ENCODE results near the gene POLR3E. TPM values are rescaled to one million over a fixed set of nuclear protein-coding genes. Genes with fewer than 3 reads are reported as not detected.

The POLR3E gene
- total RNA-seq, 1 experiment from 2014 or later, result 65.0 TPM

- Histone ChIP-seq H4K20me1 (ENCODE audit: insufficient read depth) (no peaks in the 10 kb centered on the region), H3K4me3 (replicated peaks in 1 of 2; ENCODE audit: low read depth in 1 of 2, low read length in 2 of 2) (no peak overlapping the region), H3K27me3 (ENCODE audit: insufficient read depth, low read length) (no peaks in the 10 kb centered on the region), H3K9ac (ENCODE audit: low read length) (no peak overlapping the region), H3K4me1 (ENCODE audit: control insufficient read depth in 1 of 2, insufficient read depth in 2 of 2, low read length in 2 of 2) (no peaks in the 10 kb centered on the region), H3K27ac (ENCODE audit: low read depth, low read length) (no peak overlapping the region), H2AFZ (ENCODE audit: low read depth, low read length, poor library complexity, severe bottlenecking) (no peak overlapping the region), H3K9me2 (ENCODE audit: insufficient read depth) (no peaks in the 10 kb centered on the region), H3K79me2 (ENCODE audit: insufficient read depth, low read length) (peaks cover 11% of the 10 kb centered on the region; the same call in 1 of the 2 replicates), H3K9me3 (ENCODE audit: control insufficient read depth in 1 of 2, insufficient read depth in 1 of 2, low read depth in 1 of 2, low read length in 2 of 2) (no peaks in the 10 kb centered on the region), H3K4me2 (ENCODE audit: low read length) (no peak overlapping the region), H3K36me3 (ENCODE audit: control insufficient read depth in 1 of 2, insufficient read depth in 2 of 2, low read length in 2 of 2) (peaks cover 27 to 32% of the 10 kb centered on the region in 2 experiments)
- ATAC-seq (no peak), DNase-seq (ENCODE audit: low read depth, low spot score) (no peak)
- POLR2A ChIA-PET, result no interaction called here
- CTCF ChIA-PET, result no interaction called here
- intact Hi-C loops (cut with micrococcal nuclease), result loop anchor here (5.0 to 10.0 kb wide), 4 partner anchors 63 to 1017 kb away; no protein-coding TSS in a partner anchor
- TF ChIP-seq JUND (IDR thresholded peaks at IDR 0.05) (no peak), ZBTB33 (IDR thresholded peaks at IDR 0.05; ENCODE audit: extremely low read depth, insufficient replicate concordance, low read length) (no peak), CEBPB (IDR thresholded peaks at IDR 0.05; ENCODE audit: low read depth) (no peak), POLR2A (IDR thresholded peaks at IDR 0.05; ENCODE audit: borderline replicate concordance, extremely low read depth, insufficient read depth, insufficient read length) (no peak), SIN3A (IDR thresholded peaks at IDR 0.05; ENCODE audit: low read depth) (no peak), RAD21 (IDR thresholded peaks at IDR 0.05; ENCODE audit: low read depth) (no peak), SP1 (IDR thresholded peaks at IDR 0.05; ENCODE audit: low read depth) (no peak), FOSL1 (IDR thresholded peaks at IDR 0.05; ENCODE audit: low read depth) (no peak), CBX3 (IDR thresholded peaks at IDR 0.05; ENCODE audit: low read depth) (no peak)
- TF ChIP-seq, protein P1, sequence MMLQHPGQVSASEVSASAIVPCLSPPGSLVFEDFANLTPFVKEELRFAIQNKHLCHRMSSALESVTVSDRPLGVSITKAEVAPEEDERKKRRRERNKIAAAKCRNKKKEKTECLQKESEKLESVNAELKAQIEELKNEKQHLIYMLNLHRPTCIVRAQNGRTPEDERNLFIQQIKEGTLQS (IDR thresholded peaks at IDR 0.05), result no peak
- TF ChIP-seq, protein P2, sequence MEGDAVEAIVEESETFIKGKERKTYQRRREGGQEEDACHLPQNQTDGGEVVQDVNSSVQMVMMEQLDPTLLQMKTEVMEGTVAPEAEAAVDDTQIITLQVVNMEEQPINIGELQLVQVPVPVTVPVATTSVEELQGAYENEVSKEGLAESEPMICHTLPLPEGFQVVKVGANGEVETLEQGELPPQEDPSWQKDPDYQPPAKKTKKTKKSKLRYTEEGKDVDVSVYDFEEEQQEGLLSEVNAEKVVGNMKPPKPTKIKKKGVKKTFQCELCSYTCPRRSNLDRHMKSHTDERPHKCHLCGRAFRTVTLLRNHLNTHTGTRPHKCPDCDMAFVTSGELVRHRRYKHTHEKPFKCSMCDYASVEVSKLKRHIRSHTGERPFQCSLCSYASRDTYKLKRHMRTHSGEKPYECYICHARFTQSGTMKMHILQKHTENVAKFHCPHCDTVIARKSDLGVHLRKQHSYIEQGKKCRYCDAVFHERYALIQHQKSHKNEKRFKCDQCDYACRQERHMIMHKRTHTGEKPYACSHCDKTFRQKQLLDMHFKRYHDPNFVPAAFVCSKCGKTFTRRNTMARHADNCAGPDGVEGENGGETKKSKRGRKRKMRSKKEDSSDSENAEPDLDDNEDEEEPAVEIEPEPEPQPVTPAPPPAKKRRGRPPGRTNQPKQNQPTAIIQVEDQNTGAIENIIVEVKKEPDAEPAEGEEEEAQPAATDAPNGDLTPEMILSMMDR (IDR thresholded peaks at IDR 0.05 in 2 of 3, conservative IDR thresholded peaks at IDR 0.05 in 1 of 3; ENCODE audit: borderline replicate concordance in 1 of 3, insufficient read depth in 1 of 3, low read depth in 2 of 3, low read length in 2 of 3), result no peak
- TF ChIP-seq, protein P3, sequence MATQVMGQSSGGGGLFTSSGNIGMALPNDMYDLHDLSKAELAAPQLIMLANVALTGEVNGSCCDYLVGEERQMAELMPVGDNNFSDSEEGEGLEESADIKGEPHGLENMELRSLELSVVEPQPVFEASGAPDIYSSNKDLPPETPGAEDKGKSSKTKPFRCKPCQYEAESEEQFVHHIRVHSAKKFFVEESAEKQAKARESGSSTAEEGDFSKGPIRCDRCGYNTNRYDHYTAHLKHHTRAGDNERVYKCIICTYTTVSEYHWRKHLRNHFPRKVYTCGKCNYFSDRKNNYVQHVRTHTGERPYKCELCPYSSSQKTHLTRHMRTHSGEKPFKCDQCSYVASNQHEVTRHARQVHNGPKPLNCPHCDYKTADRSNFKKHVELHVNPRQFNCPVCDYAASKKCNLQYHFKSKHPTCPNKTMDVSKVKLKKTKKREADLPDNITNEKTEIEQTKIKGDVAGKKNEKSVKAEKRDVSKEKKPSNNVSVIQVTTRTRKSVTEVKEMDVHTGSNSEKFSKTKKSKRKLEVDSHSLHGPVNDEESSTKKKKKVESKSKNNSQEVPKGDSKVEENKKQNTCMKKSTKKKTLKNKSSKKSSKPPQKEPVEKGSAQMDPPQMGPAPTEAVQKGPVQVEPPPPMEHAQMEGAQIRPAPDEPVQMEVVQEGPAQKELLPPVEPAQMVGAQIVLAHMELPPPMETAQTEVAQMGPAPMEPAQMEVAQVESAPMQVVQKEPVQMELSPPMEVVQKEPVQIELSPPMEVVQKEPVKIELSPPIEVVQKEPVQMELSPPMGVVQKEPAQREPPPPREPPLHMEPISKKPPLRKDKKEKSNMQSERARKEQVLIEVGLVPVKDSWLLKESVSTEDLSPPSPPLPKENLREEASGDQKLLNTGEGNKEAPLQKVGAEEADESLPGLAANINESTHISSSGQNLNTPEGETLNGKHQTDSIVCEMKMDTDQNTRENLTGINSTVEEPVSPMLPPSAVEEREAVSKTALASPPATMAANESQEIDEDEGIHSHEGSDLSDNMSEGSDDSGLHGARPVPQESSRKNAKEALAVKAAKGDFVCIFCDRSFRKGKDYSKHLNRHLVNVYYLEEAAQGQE (IDR thresholded peaks at IDR 0.05; ENCODE audit: low read depth), result no peak
- BruUV-seq (replicated peaks), result no TSS peak
- RAD21 ChIA-PET (ENCODE audit: low non-redundant PET in 1 of 2, low total read pairs in 2 of 2, uncharacterized antibody in 2 of 2, unreplicated experiment in 2 of 2), result no interaction called here
These were observed 24.8 kb downstream of the POLR3E start for GRCh38 chr16:22322021-22322471.
